Gastroesophageal sphincter (tissue), 3 donors: ENCODE measurements around the gene HBZ.

Source experiments
- CTCF ChIP-seq, 4 experiments: fragments of 200-600 bp in 2 of 4; fragments of 450-650 bp in 2 of 4; sonication (generic) in 1 of 4; IDR thresholded peaks; one replicate each; pipeline ENCODE4 v1.5.1; 2017 to 2019; ENCODE audit warnings: antibody characterized with exemption in 4 of 4, mild to moderate bottlenecking in 2 of 4, moderate library complexity in 2 of 4
- EP300 ChIP-seq: sonication (generic); formaldehyde crosslinking; IDR thresholded peaks from one replicate; pipeline ENCODE4 v1.6.1; 2017; ENCODE audit warnings: antibody characterized with exemption, mild to moderate bottlenecking
- POLR2AphosphoS5 ChIP-seq: sonication (generic); formaldehyde crosslinking; IDR thresholded peaks from one replicate; pipeline ENCODE4 v1.6.1; 2017; ENCODE audit warnings: antibody characterized with exemption

- TF ChIP-seq CTCF (IDR thresholded peaks at IDR 0.05) (no peak), EP300 (no peak), POLR2AphosphoS5 (no peak)
Measured at GRCh38 chr16:175011-175949, 22.8 kb downstream of the HBZ start.
